GM18858 (cell line): Measurements from ENCODE around the gene UNC93B1.
"Not testable (repeated sequence)": the region's sequence is repeated elsewhere in the genome, so short reads cannot be mapped to it uniquely, and the experiment has no call there.

Experiments used
- ATAC-seq: cut with Tn5 transposase; IDR thresholded peaks from one replicate; pipeline ENCODE4 v1.9.1; 2021; ENCODE audit not compliant: unreplicated experiment

The UNC93B1 gene

GRCh38 chr11:67994387-67994786 lies 9.5 kb downstream of the UNC93B1 start:
- not testable (repeated sequence) for ATAC-seq

GRCh38 chr11:67993821-67994220 lies 10.1 kb downstream of the UNC93B1 start:
- not testable (repeated sequence) for ATAC-seq

- ATAC-seq, result not testable (repeated sequence)
Measured at GRCh38 chr11:67991347-67992121, 12.4 kb downstream of the UNC93B1 start.

GRCh38 chr11:67990546-67991346 lies 13.2 kb downstream of the UNC93B1 start:
- ATAC-seq, result not testable (repeated sequence)

GRCh38 chr11:67985302-67985701 lies 18.6 kb downstream of the UNC93B1 start:
- ATAC-seq, result not testable (repeated sequence)

- ATAC-seq, result no peak
Measured at GRCh38 chr11:67983951-67984350, 19.9 kb downstream of the UNC93B1 start.

- not testable (repeated sequence) for ATAC-seq
Measured at GRCh38 chr11:67982255-67982857, 21.5 kb downstream of the UNC93B1 start.

GRCh38 chr11:67981226-67981625 lies 22.7 kb downstream of the UNC93B1 start:
- not testable (repeated sequence) for ATAC-seq

GRCh38 chr11:67978766-67979418 lies 25.0 kb downstream of the UNC93B1 start:
- ATAC-seq, result not testable (repeated sequence)

- not testable (repeated sequence) for ATAC-seq
Measured at GRCh38 chr11:67974746-67975145, 29.2 kb downstream of the UNC93B1 start.

GRCh38 chr11:67965830-67966348 lies 38.0 kb downstream of the UNC93B1 start:
- ATAC-seq, result not testable (repeated sequence)

GRCh38 chr11:67964746-67965145 lies 39.2 kb downstream of the UNC93B1 start:
- not testable (repeated sequence) for ATAC-seq

- ATAC-seq, result not testable (repeated sequence)
Measured at GRCh38 chr11:67963879-67964278, 40.0 kb downstream of the UNC93B1 start.

- not testable (repeated sequence) for ATAC-seq
Measured at GRCh38 chr11:67963217-67963616, 40.7 kb downstream of the UNC93B1 start.

GRCh38 chr11:67956236-67956635 lies 47.7 kb downstream of the UNC93B1 start:
- ATAC-seq, result not testable (repeated sequence)

- not testable (repeated sequence) for ATAC-seq
Measured at GRCh38 chr11:67955461-67956007, 48.4 kb downstream of the UNC93B1 start.

GRCh38 chr11:67954971-67955370 lies 48.9 kb downstream of the UNC93B1 start:
- ATAC-seq, result not testable (repeated sequence)

- ATAC-seq, result not testable (repeated sequence)
Measured at GRCh38 chr11:67954251-67954650, 49.6 kb downstream of the UNC93B1 start.

- not testable (repeated sequence) for ATAC-seq
Measured at GRCh38 chr11:67950705-67951104, 53.2 kb downstream of the UNC93B1 start.

- ATAC-seq, result not testable (repeated sequence)
Measured at GRCh38 chr11:67947785-67948184, 56.1 kb downstream of the UNC93B1 start.
